OCI-LY1 (cell line): ENCODE results near the gene CUX1.

Source experiments
- EZH2 ChIP-seq: fragments of 200-600 bp; sonication (generic), shearing (Covaris generic); IDR thresholded peaks from 2 replicates; pipeline ENCODE4 v1.8.0; 2017; ENCODE audit warnings: borderline replicate concordance, mixed run types, mild to moderate bottlenecking, antibody characterized with exemption, low read length, moderate library complexity, mixed read lengths
- TF ChIP-seq, protein P1 (sequence below): fragments of 200-600 bp; sonication (generic), shearing (Covaris generic); IDR thresholded peaks from 2 replicates; pipeline ENCODE4 v1.5.1; 2017; ENCODE audit warnings: mild to moderate bottlenecking, antibody characterized with exemption, low read length, moderate library complexity, mixed read lengths

DNA sequence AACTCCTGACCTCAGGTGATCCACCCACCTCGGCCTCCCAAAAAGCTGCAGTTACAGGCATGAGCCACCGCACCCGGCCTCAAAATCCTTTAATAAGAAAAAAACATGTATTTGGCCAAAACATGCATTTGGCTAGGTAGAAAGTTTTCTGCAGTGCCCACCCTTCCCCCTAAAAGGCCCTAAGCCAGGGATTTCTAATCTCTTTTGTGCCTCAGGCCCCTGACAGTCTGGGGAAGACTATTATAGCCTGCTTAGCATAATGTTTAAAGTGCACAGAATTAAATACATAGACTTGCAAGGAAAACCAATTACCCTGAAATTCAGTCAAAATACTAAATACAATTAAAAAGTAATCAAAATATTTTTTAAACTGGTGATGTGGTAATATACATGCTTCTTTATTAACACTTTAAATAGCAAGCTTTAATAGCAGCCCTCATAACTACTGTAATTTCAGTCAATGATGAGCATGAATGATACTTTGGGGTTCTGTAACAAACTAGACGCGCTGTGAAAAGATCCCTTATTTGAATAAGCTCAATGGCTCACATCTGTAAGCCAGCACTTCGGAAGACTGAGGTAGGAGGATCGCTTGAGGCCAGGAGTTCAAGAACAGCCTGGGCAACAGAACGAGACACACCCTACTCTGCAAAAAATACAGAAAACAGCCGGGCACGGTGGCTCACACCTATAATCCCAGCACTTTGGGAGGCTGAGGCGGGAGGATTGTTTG lies 508.9 kb downstream of the CUX1 start:
- no peak for TF ChIP-seq EZH2
- TF ChIP-seq, protein P1, sequence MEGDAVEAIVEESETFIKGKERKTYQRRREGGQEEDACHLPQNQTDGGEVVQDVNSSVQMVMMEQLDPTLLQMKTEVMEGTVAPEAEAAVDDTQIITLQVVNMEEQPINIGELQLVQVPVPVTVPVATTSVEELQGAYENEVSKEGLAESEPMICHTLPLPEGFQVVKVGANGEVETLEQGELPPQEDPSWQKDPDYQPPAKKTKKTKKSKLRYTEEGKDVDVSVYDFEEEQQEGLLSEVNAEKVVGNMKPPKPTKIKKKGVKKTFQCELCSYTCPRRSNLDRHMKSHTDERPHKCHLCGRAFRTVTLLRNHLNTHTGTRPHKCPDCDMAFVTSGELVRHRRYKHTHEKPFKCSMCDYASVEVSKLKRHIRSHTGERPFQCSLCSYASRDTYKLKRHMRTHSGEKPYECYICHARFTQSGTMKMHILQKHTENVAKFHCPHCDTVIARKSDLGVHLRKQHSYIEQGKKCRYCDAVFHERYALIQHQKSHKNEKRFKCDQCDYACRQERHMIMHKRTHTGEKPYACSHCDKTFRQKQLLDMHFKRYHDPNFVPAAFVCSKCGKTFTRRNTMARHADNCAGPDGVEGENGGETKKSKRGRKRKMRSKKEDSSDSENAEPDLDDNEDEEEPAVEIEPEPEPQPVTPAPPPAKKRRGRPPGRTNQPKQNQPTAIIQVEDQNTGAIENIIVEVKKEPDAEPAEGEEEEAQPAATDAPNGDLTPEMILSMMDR, result no peak
